MCF 10A (cell line): ENCODE measurements around the gene GDPD5. TPM values are rescaled to one million over a fixed set of nuclear protein-coding genes. Genes with fewer than 3 reads are reported as not detected.

Experiments used
- BruUV-seq: library from RNA; stranded (reverse); fragments of 400-500 nt; replicated peaks from 2 replicates; lab custom pipeline; 2021; lab: Mats Ljungman, UMichigan
- CTCF ChIA-PET: fragments of 300-600 bp; sonication (Branson Sonifier 250); formaldehyde crosslinking; extraction: SDS; loops from one replicate; lab custom pipeline; 2021; ENCODE audit warnings: antibody characterized with exemption, inconsistent platforms; lab: Yijun Ruan, JAX
- POLR2A ChIA-PET: fragments of 300-600, 350-650 bp; sonication (Branson Sonifier 250); formaldehyde crosslinking; extraction: SDS; loops from one replicate; lab custom pipeline; 2020; ENCODE audit warnings: antibody characterized with exemption, inconsistent platforms; lab: Yijun Ruan, JAX
- DNase-seq: peaks from one replicate; pipeline ENCODE4 v3.0.0-alpha.2; 2018; ENCODE audit not compliant: unreplicated experiment
- H3K27ac Mint-ChIP-seq: one replicate; pipeline ENCODE4 v1.8.0; 2022; ENCODE audit warnings: mild to moderate bottlenecking, low read depth, mixed read lengths; ENCODE audit not compliant: unreplicated experiment
- H3K27me3 Mint-ChIP-seq: one replicate; pipeline ENCODE4 v1.8.0; 2022; ENCODE audit warnings: mixed read lengths; ENCODE audit not compliant: insufficient read depth, unreplicated experiment
- H3K36me3 Mint-ChIP-seq: one replicate; pipeline ENCODE4 v1.8.0; 2022; ENCODE audit warnings: mild to moderate bottlenecking, moderate library complexity, mixed read lengths; ENCODE audit not compliant: insufficient read depth, unreplicated experiment
- H3K4me1 Mint-ChIP-seq: one replicate; pipeline ENCODE4 v1.8.0; 2022; ENCODE audit warnings: mixed read lengths; ENCODE audit not compliant: insufficient read depth, unreplicated experiment
- H3K4me3 Mint-ChIP-seq: one replicate; pipeline ENCODE4 v1.8.0; 2022; ENCODE audit warnings: mild to moderate bottlenecking, moderate library complexity, mixed read lengths; ENCODE audit not compliant: unreplicated experiment
- H3K9me3 Mint-ChIP-seq: one replicate; pipeline ENCODE4 v1.8.0; 2022; ENCODE audit warnings: mixed read lengths; ENCODE audit not compliant: unreplicated experiment
- intact Hi-C: fragments of 100-400 bp; cut with micrococcal nuclease; formaldehyde crosslinking; loops from 2 replicates; pipeline ENCODE4 v1.14.1; 2022
- total RNA-seq: library from RNA; stranded (reverse); gene quantifications from 2 replicates; pipeline ENCODE4 v1.2.3, GENCODE V29; 2022
- TF ChIP-seq, protein P1 (sequence below): fragments of 200-600 bp; IDR thresholded peaks from one replicate; pipeline ENCODE4 v1.8.0; 2022; ENCODE audit warnings: antibody characterized with exemption, mild to moderate bottlenecking; ENCODE audit not compliant: unreplicated experiment

GDPD5 gene
- total RNA-seq, 1 experiment from 2014 or later = 5.6 TPM

DNA sequence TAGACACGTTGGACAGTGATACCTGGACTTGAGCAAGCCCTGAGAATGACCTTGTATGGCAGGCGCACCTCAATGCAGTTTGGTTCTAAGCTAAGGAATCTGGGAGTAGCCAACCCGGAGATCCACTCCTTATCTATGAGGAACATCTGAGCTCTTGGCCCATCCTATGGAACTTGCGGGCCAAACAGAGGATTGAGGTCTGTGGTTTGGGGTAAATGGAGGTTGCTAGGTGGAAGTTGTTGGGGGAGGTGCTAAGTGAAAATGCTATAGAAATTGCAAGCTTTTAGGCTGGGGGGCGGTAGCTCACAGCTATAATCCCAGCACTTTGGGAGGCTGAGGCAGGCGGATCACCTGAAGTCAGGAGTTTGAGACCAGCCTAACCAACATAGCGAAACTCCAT lies 8.9 kb downstream of the GDPD5 start:
- no peak for DNase-seq
- Mint-ChIP-seq H3K27ac (no peak overlapping the region), H3K27me3 (no peaks in the 10 kb centered on the region), H3K4me1 (no peaks in the 10 kb centered on the region), H3K4me3 (no peak overlapping the region), H3K9me3 (no peaks in the 10 kb centered on the region), H3K36me3 (no peaks in the 10 kb centered on the region)
- BruUV-seq = no TSS peak
- TF ChIP-seq, protein P1, sequence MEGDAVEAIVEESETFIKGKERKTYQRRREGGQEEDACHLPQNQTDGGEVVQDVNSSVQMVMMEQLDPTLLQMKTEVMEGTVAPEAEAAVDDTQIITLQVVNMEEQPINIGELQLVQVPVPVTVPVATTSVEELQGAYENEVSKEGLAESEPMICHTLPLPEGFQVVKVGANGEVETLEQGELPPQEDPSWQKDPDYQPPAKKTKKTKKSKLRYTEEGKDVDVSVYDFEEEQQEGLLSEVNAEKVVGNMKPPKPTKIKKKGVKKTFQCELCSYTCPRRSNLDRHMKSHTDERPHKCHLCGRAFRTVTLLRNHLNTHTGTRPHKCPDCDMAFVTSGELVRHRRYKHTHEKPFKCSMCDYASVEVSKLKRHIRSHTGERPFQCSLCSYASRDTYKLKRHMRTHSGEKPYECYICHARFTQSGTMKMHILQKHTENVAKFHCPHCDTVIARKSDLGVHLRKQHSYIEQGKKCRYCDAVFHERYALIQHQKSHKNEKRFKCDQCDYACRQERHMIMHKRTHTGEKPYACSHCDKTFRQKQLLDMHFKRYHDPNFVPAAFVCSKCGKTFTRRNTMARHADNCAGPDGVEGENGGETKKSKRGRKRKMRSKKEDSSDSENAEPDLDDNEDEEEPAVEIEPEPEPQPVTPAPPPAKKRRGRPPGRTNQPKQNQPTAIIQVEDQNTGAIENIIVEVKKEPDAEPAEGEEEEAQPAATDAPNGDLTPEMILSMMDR = no peak
- POLR2A ChIA-PET = no interaction called here
- CTCF ChIA-PET = interaction anchor here (1.6 to 2.0 kb wide), 2 partner anchors 8 to 72 kb away, joined by 4 to 11 read pairs; partner anchors contain the start of gene GDPD5
- intact Hi-C loops = no loop called here

DNA sequence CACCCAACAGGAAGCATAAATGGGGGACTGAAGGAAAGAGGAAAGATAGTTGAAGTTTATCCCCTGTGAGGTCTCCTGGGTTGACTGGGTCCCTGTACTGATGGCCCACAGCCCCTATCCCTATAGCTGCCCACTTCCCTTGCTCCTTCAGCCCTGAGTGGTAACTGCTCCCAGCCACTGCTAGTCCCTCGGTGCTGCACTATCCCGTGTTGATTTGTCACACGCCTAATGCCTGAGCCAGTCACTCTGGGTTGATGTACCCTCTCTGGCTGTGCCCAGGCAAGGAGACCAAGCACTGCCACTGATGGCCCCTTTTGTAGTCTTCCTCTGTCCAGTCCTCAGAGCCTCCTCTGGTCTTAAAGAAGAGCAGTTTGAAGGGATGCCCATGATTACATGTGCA lies 9.6 kb downstream of the GDPD5 start:
- H3K27me3 Mint-ChIP-seq = no peaks in the 10 kb centered on the region
- H3K4me3 Mint-ChIP-seq = no peak overlapping the region
- no peaks in the 10 kb centered on the region for H3K4me1 Mint-ChIP-seq
- intact Hi-C loops = no loop called here
- DNase-seq = no peak
- no peaks in the 10 kb centered on the region for H3K9me3 Mint-ChIP-seq
- TF ChIP-seq, protein P1 = no peak
- no peak overlapping the region for H3K27ac Mint-ChIP-seq
- BruUV-seq = no TSS peak
- ChIA-PET POLR2A (no interaction called here), CTCF (interaction anchor here (1.6 kb wide), 1 partner anchor 9 kb away, joined by 4 read pairs; the partner anchor contains the start of gene GDPD5)
- no peaks in the 10 kb centered on the region for H3K36me3 Mint-ChIP-seq

DNA sequence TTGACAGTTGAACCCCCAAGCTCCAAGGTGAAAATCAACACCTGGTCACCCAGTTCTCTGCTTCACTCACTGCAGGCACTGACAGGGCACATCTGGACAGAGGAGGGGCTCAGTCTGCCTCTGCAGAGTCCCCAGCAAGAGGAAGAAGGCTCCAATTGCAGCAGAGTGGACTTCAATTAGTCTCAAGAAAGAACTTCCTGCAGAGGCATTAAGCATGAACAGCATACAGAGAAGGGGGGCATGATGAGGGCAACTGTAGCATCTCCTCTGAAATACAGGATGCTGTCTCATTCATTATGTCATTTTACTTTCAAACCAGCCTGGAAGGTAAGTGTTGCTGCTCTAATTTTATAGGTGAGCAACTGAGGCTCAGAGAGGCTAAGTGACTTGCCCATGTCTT lies 11.1 kb downstream of the GDPD5 start:
- intact Hi-C loops = no loop called here
- Mint-ChIP-seq H3K4me3 (no peak overlapping the region), H3K4me1 (no peaks in the 10 kb centered on the region), H3K27ac (no peak overlapping the region), H3K36me3 (no peaks in the 10 kb centered on the region), H3K27me3 (no peaks in the 10 kb centered on the region), H3K9me3 (no peaks in the 10 kb centered on the region)
- ChIA-PET CTCF (interaction anchor here (1.2 kb wide), 1 partner anchor 25 kb away, joined by 4 read pairs; no protein-coding TSS in a partner anchor), POLR2A (interaction anchor here (0.9 kb wide), 1 partner anchor 16 kb away, joined by 3 read pairs; no protein-coding TSS in a partner anchor)
- TF ChIP-seq, protein P1 = no peak
- no TSS peak for BruUV-seq
- no peak for DNase-seq

DNA sequence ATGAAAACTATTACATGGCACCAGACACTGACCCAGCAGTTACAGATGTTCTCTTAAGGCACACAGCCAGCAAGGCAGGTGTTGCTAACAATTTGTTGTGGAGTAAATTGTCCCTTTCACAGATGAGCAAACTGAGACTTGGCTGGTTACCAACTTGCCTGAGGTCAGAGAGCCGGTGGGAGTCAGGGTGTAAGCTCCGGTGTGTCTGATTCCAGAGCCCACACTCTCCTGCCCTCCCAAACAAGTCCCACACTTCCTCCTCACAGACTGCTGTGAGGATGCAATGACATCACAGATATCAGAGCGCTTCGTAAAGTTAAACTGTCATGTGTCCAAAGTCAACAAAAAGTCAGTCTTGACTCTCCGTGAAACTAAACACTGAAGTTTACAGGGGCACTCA lies 12.5 kb downstream of the GDPD5 start:
- ChIA-PET CTCF (interaction anchor here (0.6 kb wide), 1 partner anchor 9 kb away, joined by 3 read pairs; no protein-coding TSS in a partner anchor), POLR2A (no interaction called here)
- Mint-ChIP-seq H3K27ac (no peak overlapping the region), H3K27me3 (no peaks in the 10 kb centered on the region), H3K36me3 (no peaks in the 10 kb centered on the region), H3K9me3 (no peaks in the 10 kb centered on the region), H3K4me1 (no peaks in the 10 kb centered on the region), H3K4me3 (no peak overlapping the region)
- TF ChIP-seq, protein P1 = no peak
- BruUV-seq = no TSS peak
- intact Hi-C loops = no loop called here
- no peak for DNase-seq
